Measurements from ENCODE around the gene SDK1.

- TF ChIP-seq POLR2A (IDR thresholded peaks at IDR 0.05; ENCODE audit: low read length) (no peak), GATA1 (IDR thresholded peaks at IDR 0.05; ENCODE audit: low read depth, low read length) (no peak)
Measured at GRCh38 chr7:3968234-3968633, 667.2 kb downstream of the SDK1 start.
